Mucosa of descending colon (tissue), 3 donors: Measurements from ENCODE around the gene IFI27L1. TPM values are rescaled to one million over a fixed set of nuclear protein-coding genes. Genes with fewer than 3 reads are reported as not detected.

Experiments used
- ATAC-seq: fragments of 200-7000 bp; cut with Tn5 transposase; one replicate; pipeline ENCODE4 v1.9.1; 2020; ENCODE audit warnings: mild to moderate bottlenecking, moderate library complexity
- DNase-seq, 3 donors: peaks; one replicate each; pipeline ENCODE4 v3.0.0-alpha.2; 2020
- H3K36me3 ChIP-seq: fragments of 200-600 bp; one replicate; pipeline ENCODE4 v1.8.0; 2021; ENCODE audit warnings: low read depth, mild to moderate bottlenecking
- H3K4me1 ChIP-seq: fragments of 200-600 bp; one replicate; pipeline ENCODE4 v1.8.0; 2021; ENCODE audit warnings: low read depth, mild to moderate bottlenecking
- H3K4me3 ChIP-seq: fragments of 200-600 bp; one replicate; pipeline ENCODE4 v1.8.0; 2021; ENCODE audit warnings: mild to moderate bottlenecking
- H3K9me3 ChIP-seq: fragments of 200-600 bp; one replicate; pipeline ENCODE4 v1.8.0; 2021; ENCODE audit warnings: mild to moderate bottlenecking
- intact Hi-C, 2 donors: fragments of 100-400 bp; cut with DNase I in 1 of 2; cut with micrococcal nuclease in 1 of 2; formaldehyde crosslinking; loops; one replicate each; pipeline versions ENCODE4 v1.11.0 to v1.11.1; 2022; cut with DNase I, micrococcal nuclease
- total RNA-seq, 3 donors: library from RNA; stranded (reverse); fragmentation: NEBNext Ultra II Directional in 2 of 3; extraction: Animal tissue kit (Norgen Biotek cat#: 25700) in 2 of 3; gene quantifications; one replicate each; pipeline versions ENCODE4 v1.2.1 to v1.2.4, GENCODE V29; 2021 to 2023
- TF ChIP-seq, protein P1 (sequence below): fragments of 200-600 bp; IDR thresholded peaks from one replicate; pipeline ENCODE4 v1.8.0; 2022; ENCODE audit warnings: antibody characterized with exemption, mild to moderate bottlenecking
- donor health status: DM: no; HTN: no; CAD: no; lungs with moderate emphysema.
- donor health status: DM: no; HTN: no; CAD: no.
- donor health status: DM: no; HTN: yes; CAD: no.

The IFI27L1 gene
- total RNA-seq, 3 donors from 2014 or later, result 19.9 to 29.9 (median 20.6) TPM

DNA sequence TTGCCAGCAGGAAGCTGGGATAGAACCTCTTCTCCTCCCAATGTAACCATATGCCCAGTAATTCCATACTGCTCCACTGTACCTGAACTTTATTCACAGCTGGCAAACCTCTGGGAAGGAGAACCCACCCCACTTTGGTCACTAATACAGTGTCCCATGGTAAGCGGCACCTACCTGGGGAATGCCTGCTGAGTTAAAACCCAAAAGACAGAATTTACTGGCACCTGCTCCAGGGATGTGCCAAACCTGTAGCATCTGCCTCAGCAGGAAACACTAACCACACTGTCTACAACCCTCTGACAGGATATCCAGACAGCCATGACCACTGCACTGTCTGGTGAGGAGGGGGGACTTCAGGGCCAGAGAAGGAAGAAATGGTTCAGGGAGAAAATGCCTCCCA is 26.7 kb upstream of the IFI27L1 start:
- DNase-seq (no peak), ATAC-seq (no peak)
- H3K9me3 ChIP-seq, result no peaks in the 10 kb centered on the region
- no peak overlapping the region for H3K4me3 ChIP-seq
- intact Hi-C loops, result no loop called here
- H3K36me3 ChIP-seq, result no peaks in the 10 kb centered on the region
- TF ChIP-seq, protein P1, sequence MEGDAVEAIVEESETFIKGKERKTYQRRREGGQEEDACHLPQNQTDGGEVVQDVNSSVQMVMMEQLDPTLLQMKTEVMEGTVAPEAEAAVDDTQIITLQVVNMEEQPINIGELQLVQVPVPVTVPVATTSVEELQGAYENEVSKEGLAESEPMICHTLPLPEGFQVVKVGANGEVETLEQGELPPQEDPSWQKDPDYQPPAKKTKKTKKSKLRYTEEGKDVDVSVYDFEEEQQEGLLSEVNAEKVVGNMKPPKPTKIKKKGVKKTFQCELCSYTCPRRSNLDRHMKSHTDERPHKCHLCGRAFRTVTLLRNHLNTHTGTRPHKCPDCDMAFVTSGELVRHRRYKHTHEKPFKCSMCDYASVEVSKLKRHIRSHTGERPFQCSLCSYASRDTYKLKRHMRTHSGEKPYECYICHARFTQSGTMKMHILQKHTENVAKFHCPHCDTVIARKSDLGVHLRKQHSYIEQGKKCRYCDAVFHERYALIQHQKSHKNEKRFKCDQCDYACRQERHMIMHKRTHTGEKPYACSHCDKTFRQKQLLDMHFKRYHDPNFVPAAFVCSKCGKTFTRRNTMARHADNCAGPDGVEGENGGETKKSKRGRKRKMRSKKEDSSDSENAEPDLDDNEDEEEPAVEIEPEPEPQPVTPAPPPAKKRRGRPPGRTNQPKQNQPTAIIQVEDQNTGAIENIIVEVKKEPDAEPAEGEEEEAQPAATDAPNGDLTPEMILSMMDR, result no peak
- peaks cover 10% of the 10 kb centered on the region for H3K4me1 ChIP-seq

DNA sequence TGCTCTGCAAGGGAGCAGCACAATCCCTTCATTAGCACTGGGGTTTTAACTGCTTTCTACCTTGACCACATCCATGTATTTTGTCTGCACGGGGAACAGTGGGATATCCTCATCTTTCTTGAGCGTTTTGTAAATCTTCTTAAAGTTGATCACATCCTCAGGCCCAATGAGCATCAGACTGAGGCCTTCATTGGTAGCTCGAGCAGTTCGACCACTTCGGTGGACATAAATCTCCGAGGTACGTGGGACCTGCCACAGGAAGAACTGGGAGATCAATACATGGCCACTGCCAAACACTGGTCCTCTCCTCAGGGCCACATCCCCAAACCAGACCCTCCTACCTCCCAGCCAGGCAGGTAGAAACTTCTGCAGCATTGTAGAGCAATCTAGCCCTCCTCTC is 26.2 kb upstream of the IFI27L1 start:
- ATAC-seq (no peak), DNase-seq (no peak)
- TF ChIP-seq, protein P1, result no peak
- Histone ChIP-seq H3K4me3 (no peak overlapping the region), H3K9me3 (no peaks in the 10 kb centered on the region), H3K36me3 (no peaks in the 10 kb centered on the region), H3K4me1 (peaks cover 10% of the 10 kb centered on the region)
- intact Hi-C loops, result no loop called here

DNA sequence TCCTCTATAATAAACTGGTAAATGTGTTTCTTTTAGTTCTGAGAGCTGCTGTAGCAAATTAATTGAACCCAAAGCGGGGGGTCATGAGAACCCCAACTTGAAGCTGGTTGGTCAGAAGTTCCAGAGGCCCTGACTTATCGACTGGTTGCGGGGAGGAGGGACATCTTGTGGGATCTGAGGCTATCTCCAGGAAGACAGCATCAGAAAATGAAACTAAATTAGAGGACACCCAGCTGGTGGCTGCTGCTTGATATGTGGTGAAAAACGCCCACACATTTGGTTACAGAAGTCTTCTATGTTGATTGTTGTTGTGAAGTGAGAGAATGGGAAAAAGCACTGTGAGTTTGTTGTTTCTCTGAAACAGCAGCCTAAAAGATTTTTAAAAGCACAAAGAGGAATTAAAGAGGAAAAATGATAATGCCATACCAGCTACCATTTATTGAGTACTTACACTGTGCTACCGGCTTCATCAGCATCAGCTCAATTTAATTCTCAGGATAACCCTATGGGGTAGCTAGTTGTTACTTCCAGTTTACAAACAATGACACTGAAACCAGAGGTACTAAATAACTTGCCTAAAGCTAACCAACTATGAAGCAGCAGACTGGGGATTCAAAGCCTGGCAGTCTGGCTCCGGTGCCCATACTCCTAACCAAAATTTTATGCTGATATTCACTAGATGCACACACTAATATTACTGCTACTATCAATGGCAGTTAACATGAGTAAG is 24.4 kb upstream of the IFI27L1 start:
- Histone ChIP-seq H3K4me1 (peaks cover 10% of the 10 kb centered on the region), H3K9me3 (no peaks in the 10 kb centered on the region), H3K4me3 (no peak overlapping the region), H3K36me3 (no peaks in the 10 kb centered on the region)
- intact Hi-C loops, result no loop called here
- peak in 1 of 3 donors; percentile 45 for DNase-seq
- peak; percentile 37 for ATAC-seq
- TF ChIP-seq, protein P1, result no peak

- Histone ChIP-seq H3K4me1 (peaks cover 10% of the 10 kb centered on the region), H3K36me3 (no peaks in the 10 kb centered on the region), H3K4me3 (no peak overlapping the region), H3K9me3 (no peaks in the 10 kb centered on the region)
- intact Hi-C loops, result no loop called here
- DNase-seq (no peak), ATAC-seq (peak; percentile 7)
- TF ChIP-seq, protein P1, result no peak
Observed at GRCh38 chr14:94058128-94058673, 22.9 kb upstream of the IFI27L1 start.

DNA sequence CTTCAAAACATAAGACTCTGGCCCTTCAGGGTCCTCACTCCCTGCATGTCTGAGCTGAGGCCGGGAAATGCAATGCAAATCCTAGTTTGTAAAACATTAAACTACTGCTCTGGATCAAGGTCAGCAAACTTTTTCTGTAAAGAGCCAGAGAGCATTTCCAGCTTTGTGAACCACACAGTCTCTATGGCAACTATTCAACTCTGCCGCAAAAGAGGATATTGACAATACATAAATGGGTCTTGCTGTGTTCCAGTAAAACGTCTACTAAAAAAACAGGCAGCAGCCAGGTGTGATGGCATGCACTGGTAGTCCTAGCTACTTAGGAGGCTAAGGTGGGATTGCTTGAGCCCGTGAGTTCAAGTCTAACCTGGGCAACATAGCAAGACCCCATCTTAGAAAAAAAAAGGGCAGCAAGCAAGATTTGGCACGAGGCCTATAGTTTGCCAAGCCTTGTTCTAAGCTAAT is 22.4 kb upstream of the IFI27L1 start:
- H3K4me1 ChIP-seq, result peaks cover 10% of the 10 kb centered on the region
- ATAC-seq (peak; percentile 76), DNase-seq (peak in 1 of 3 donors; percentile 47)
- intact Hi-C loops, result no loop called here
- no peak overlapping the region for H3K4me3 ChIP-seq
- no peaks in the 10 kb centered on the region for H3K36me3 ChIP-seq
- no peaks in the 10 kb centered on the region for H3K9me3 ChIP-seq
- TF ChIP-seq, protein P1, result no peak
